Activated CD4-positive, alpha-beta T cell treated with anti-CD3 and anti-CD28 coated beads for 1 hour (primary cell): ENCODE results near the gene SRP9.
"Not testable (repeated sequence)": the region's sequence is repeated elsewhere in the genome, so short reads cannot be mapped to it uniquely, and the experiment has no call there.

Experiments
- DNase-seq: peaks from one replicate; pipeline ENCODE4 v3.0.0-alpha.2; 2020

SRP9 gene

DNA sequence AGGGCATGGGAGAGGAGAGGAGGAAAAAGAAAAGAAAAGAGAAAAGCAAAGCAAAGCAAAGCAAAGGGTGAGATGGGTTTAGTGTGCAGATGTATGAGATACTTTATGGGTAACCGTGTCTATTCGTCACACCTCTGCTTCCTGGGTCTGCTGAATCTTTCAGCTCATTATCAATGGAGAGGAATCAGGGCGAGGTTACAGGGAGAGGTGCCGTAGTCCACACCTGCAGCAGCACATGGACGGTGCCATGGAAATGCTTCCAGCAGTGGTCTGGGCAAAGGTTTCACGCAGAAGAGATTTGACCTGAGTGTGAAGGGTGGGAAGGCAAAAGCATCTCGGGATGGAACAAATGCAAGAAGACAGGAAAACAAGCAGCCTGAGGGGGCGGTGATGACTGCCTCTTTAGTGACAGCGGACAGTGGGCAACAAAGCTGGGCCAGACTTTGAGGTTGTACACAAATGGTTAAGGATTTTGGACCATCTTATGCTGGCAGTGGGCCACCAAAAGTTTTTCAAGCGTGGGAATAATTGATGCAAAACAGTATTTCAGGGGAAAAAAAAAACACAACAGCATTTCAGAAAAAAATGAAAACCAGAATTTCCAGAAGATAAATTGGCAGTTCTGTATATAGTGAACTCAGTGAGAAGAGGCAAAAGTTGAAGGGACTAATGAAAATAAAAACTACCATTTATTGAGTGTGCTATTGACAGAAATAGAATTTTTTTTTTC is 19.5 kb upstream of the SRP9 start:
- no peak for DNase-seq

DNA sequence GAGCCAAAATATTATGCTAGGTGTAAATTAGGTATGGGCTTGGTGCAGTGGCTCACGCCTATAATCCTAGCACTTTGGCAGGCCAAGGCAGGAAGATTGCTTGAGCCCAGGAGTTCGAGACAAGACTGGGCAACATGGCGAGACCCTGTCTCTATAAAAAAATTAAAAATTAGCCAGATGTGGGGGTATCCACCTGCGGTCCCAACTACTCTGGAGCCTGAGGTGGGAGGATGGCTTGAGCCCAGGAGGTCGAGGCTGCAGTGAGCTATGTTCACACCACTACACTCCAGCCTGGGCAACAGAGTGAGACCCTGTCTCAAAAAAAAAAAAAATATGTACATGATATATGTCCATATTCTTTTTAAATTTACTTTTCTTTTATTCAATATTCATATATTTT is 17.7 kb upstream of the SRP9 start:
- not testable (repeated sequence) for DNase-seq

DNA sequence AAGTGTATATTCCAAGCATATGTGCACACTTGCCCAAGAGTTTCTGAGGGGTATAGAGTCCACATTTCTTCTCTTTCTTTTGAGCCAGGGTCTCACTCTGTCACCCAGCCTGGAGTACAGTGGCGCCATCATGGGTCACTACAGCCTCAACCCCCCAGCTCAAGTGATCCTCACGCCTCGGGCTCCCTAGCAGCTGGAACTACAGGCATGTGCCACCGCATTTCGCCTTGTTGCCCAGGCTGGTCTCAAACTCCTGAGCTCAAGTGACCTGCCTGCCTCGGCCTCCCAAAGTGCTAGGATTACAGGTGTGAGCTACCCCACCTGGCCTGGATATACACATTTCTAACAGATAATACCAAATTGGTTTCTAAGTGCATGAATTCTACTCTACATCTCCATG is 17.1 kb upstream of the SRP9 start:
- no peak for DNase-seq

DNA sequence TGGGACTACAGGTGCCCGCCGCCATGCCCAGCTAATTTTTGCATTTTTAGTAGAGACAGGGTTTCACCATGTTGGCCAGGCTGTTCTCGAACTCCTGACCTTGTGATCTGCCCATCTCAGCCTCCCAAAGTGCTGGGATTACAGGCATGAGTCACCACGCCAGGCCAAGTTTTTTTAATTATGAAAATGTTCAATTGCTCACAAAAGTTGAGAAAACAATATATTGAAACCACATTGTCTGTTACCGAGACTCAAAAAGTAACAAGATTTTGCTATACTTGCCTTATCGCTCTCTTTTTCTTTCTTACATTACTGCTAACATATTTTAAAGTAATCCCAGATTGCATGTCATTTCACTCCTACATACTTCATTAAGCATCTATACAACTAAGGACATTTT is 16.2 kb upstream of the SRP9 start:
- not testable (repeated sequence) for DNase-seq

DNA sequence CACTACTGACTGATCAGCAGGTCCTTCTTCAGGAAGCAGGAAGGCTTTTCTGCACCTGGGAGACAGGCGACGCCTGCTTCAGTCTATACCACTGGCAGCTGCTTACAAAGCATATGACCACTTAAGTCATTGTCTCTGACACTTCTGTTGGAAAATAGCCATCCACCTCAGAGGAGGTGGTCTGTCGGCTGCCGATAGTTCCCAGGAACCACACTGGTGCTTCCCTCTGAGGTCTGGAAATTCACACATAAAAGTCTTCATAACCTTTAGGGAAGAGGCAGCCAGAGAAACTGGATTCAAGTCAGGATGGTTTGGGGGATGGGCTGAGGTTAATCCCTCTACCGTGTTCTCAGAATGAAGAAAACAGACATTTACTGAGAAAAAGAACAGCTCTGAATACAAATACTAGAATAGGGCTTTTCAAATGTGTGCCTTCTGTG is 15.6 kb upstream of the SRP9 start:
- DNase-seq, result no peak

DNA sequence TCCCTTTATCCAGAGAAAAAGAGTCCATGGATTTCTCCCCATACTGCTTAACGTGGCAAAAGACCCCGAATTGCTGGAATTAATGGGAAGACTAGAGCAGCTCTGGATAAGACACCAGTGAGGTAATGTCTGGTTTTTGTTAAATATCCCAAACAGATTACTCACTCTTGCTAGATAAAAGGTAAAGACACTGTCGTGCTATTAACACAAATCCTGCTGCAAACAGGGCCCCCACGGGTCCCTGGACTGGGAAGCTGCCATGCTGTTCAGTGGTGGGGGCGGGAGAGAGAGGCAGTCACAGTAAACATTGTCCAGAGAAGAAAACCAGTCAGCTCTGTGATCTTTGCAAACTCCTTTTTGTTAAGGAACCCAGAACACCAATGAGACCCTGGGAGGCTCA is 15.2 kb upstream of the SRP9 start:
- DNase-seq, result no peak

DNA sequence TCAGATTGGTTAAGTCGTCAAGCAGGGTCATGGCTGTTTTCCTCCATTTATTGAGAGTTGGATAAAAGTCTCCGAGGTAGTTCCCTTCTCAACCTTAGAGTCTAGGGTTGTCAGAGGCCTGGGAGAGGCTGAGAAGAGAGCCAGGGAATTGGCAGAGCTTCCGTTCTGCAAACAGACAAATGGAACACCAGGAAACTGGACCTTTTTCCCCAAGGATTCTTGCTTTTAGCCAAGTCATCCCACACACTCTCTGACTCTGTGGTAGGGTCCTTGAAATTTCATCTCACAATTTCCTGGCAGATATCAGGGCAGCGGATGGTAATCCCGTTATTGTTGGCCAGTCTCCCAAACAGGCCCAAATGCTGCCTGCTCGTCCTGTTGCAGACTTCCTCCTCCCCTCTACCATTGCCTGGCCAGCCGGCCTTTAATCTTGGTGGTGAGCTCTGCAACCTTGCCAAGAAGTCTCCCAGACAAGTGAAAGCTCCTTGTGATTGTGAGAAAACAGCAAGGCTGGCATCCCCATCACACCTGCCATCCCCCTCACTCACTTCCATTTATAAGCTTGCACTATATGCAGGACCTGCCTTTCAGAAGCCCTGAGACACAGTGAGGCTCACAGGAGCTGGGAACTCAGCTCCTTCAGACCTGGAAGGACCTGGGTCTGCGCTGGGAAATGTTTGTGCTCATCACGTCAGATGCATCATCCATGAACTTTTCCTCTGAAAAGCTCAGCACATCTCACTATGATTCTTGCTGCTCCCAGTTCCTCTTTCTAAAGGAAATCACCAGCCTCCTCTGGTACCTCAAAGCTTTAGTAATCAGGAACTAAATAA is 13.7 kb upstream of the SRP9 start:
- DNase-seq, result no peak

DNA sequence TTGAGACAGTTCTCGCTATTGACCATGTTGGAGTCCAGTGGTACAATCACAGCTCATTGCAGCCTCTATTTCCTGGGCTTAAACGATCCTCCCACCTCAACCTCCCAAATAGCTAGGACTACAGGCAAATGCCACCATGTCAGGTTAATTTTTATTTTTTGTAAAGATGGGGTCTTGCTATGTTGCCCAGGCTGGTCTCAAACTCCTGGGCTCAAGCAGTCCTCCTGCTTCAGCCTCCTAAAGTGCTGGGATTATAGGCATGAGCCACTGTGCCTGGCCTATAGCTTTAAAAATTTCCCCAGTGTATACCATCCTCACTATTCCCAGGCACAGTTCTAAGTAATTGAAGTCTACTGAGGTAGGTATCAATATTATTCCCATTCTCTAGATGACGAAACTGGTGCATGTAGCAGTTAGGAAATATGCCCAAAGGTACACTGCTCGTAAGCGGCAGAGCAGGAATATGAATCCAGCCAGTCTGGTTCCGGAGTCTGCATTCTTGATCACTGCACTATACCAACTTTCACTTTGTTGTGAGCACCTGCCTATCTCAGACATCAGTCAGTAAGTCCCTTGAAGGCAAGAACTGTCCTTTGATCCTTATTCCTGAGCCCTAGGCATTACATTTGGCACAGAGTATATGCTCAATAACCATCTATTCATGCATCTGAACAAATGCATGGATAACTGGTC is 11.5 kb upstream of the SRP9 start:
- no peak for DNase-seq

DNA sequence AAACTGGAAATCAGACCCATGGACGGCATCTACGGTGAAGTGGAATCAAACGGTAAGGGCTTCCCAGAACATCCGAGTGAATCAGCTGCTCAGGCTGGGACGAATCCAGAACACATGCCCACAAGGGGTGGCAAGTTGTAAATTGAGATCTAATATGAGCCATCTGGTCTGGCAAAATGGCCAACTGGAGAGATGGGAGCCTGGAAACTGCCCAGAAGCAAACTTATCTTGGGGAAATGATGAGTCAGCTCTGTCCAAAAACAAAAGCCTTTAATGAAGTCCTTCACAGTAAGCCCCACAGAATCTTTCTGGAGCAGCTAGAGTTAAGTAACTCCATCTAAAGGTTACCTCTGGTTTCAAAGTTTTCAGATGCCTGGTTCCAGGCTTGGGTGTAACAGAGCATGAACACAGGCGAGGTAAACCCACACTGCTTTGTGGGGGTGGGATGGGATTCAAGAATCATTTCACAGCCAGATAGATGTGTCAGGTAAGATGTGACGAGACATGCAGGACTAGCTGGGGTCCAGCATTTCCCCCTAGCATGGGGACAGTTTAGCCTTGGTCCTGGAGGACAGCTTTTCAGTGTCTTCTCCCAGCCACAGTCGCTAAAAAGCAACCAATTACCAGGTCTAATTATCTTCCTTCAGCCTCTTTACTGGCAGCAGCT is 10.5 kb upstream of the SRP9 start:
- no peak for DNase-seq

DNA sequence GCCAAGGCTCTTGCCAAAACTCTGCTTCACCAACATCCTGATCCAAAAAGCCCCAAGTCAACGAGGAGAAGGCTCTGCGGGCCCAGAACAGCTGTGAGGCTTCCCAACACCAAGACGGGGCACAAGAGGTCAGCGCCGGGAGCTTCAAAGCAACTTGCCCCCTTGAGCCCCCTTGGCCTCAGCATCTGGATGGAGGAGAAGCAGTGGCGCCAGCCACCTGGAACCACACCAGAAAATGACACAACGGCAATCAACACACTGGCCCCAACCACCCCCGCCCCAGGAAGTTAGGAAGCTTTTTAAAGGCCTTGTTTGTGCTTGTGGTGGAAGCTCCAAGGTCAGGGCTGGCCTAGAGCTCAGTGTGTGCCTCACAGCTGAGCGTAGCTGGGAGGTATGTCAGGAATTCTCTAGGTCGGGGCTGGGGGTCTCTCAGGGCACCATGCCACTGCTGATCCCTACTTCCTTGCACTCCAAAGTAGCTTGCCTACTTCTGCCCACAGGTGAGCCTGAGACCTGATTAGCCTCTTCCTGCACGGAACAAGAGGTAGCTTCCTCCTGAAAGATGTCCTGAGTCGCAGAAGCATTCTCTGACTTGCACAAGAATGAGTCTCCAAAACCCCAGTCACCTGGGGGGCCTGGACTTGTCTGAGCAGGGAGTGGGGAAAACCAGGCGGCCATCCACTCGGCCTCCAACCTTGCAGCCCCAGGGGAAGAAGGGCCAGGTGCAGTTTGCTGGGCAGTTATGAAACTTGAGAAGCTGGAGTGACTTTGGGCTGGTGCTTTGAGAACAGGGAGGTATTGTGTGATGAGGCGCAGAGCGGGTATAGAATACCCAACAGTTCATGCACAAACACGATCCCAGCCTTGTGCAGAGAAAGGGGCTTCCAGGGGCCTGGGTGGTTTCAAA is 9.7 kb upstream of the SRP9 start:
- no peak for DNase-seq

DNA sequence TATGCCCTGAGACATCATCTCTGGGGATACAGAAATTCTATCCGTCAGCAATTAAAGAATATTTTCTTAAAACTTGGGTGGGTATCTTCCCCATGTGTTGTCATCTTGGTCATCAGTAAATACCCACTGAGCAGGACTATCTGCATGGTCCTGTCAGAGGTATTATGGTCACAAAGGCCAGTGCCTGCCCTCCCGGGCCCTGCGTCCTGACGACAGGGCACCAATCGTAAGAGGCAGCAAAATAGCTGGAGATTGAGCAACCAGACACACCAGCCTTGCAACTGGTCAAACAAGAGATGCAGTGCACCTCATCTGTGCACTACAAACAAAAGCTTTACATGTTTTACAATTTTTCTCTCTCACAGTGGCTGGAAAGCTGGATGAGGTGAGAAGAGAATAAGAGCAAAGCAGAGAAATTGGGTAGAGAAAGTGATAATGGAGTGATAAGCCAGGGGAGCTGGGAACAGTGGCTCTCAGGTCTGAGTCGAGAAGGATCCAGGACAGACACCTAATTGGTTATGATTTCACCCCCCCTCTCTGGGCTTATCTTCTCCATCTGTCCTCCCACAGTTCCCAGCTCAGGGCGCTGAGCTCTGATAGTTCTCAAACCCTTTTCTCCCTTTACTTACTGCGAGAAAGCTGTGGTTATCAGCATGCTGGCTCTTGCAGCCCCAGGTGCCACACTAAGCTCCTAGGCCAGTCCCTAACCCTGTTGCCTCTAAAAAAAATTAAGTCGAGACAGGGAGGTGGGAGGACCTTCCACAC is 8.8 kb upstream of the SRP9 start:
- DNase-seq, result no peak

DNA sequence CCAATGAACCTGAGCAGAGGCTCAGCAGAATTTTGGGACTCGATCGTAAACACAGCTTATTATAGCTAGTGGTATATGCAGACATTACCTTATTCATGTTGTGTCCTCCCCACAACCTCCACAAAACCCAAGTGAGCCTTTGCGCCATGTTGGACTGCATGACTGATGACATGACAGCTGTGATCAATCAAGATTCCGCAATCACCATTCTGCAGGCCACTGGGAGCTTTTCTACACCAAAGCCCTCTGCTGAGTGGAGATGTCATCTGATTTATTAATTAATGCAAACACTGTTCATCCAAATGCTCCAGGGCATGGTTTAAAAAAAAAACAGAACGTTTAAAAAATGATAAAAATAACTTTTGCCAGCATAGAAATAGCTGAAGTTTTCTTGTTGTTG is 7.9 kb upstream of the SRP9 start:
- no peak for DNase-seq

DNA sequence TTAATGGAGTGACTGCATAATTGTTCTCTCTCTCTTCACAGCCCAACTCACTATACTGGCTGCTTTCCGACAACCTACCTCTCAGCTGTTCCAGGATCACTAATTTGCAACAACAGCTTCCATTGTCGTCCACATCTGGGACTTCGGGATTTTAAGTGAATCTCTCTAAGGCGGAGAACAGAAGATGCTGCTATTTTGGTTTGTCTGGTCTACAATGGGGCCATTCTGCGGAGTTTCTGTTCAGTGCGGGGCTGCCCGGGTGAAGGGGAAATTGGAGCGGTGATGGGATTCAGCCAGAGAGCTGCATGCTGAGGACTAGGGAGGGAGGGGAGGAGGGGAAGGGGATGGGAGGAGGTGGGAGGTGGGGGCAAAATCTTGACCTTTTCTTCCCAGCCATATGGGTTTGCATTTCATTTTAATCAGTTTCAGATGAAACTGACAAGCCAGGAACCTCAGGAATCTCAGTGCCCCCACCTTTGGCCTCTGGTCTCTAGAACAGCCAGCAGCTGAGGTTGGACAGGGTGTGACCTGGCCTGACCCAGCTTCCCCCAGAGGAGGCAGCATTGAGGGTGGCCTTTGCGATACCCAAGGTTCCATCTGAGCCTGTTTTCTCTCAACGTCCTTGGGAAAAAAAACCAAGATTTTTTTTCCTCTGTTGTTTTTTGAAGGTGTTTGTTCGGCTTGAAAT is 6.9 kb upstream of the SRP9 start:
- DNase-seq, result no peak

DNA sequence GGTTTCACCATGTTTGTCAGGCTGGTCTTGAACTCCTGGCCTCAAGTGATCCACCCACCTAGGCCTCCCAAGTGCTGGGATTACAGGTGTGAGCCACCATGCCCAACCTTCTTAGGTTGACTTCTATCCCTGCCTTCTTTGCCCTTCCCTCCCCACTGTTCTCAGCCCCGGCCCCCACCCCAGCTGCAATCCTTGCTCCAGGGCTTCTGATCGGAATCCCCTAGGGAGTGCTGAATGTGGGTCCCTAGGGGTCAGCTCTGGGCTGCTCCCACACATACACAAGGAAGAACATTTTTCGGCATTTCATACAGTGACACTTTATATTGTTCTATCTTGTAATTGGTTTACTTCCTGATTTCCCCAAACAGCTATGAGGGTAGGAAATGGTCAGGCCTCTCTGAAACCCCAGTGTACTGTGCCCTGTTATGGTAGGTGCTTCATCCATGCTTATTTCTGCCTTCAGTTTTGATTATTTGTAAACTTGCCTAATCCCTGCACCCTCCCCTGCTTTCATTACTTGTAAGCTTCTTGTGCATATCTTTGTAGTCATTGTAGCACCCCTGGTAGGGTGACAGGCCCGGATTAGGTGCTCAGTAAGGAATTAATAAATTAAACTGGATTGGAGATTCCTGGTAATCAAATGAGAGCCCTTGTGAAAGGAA is 5.8 kb upstream of the SRP9 start:
- DNase-seq, result no peak

DNA sequence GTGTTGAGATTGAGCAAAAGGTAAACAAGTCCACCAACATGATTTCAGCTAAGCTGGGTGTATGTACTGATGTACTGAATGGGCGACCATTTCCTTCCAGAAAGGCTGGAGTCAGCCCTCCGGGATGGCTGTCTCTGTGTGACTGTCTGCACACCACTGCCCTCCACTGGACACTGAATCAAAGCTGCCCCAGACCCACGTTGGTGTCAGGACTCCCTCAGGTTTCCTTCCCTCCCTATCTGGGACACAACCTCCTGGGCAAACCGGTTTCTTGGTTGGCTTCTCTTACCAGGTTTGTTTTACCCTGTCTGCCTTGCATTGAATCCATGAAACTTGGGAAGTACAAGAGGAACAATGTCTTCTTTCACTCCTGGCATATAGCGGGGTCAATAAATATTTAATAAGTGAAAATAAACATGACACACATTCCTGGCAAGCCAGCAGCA is 5.3 kb upstream of the SRP9 start:
- no peak for DNase-seq

DNA sequence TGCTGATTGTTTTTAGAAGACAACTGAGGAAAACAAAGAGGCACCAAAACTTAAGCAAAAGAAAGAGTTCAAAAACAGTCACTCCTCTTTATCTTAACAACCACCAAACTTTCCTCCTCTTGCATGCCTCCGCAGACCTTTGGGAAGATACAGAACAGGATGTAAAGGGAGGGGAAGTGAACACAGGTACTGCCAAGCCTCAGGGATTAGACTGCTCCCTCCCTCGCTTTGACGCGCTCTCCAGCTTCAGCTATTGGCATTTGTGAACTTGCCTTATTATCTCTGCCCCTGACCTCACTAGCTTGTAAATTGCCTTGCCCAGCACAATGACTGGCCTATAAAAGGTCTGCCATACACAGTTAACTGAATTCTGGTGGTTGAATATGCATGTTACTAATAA is 4.8 kb upstream of the SRP9 start:
- no peak for DNase-seq

DNA sequence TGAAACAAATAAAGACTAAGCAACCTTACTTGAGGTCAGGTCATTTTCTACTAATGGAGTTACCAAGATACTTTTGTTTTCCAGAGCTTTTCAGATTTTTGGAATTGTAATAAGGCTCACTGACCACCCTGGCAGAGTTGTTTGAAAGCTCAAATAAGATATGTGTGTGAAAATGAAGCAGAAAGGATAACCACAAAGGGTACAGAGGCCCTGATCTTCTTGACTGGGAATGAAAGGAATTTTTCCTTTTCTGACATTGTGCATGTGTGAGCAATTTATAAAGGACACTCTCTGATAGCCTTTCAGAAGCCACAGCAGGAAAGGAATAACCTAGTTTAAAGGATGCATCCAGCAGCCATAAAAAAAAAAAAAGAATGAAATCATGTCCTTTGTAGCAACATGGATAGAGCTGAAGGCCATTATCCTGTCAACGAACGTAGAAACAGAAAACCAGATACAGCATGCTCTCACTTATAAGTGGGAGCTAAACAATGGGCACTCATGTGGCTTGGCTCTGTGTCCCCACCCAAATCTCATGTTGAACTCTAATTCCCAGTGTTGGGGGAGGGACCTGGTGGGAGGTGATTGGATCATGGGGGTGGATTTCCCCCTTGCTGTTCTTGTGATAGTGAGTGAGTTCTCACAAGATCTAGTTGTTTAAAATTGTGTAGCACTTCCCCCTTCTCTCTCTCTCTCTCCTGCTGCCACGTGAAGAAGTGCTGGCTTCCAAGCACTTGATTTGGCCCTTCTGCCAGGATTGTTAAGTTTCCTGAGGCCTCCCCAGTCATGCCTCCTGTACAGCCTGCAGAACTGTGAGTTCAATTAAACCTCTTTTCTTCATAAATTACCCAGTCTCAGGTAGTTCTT is 3.1 kb upstream of the SRP9 start:
- DNase-seq, result no peak

DNA sequence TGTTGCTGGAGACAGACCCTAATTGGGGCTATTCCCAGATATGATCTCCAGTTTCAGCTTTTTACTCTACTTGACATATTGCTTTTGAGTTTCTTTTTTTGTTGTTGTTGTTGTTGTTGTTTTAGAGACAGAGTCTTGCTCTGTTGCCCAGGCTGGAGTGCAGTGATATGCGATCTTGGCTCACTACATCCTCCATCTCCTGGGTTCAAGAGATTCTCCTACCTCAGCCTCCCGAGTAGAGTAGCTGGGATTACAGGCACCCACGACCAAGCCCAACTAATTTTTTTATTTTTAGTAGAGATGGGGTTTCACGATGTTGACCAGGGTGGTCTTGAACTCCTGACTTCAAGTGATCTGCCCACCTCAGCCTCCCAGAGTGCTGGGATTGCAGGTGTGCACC is 1.3 kb upstream of the SRP9 start:
- DNase-seq, result no peak

DNA sequence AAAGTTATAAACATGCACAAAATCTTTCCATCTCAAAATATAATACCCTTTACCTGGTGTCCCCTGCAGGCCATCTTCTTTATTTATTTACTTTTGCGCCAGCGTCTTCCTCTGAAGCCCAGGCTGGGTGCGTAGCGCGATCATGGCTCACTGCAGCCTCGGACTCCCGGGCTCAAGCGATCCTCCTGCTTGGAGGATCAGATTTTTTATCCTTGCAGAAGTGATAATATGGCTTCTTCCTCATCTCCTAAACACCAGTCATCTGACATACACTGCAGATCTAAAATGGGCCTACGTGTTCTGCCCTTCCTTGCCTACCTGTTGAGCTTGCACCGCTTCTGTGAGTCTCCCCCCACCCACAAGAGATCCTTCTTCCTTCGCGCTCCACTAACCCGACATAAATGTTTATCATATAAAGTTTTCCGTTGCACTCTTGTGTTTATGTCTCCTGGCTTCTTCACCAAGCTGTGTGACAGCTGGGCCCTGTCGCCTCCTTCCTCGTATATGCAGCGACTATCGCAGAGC is 506 bp upstream of the SRP9 start:
- no peak for DNase-seq
